ENCODE results near the gene ARG2. TPM values are rescaled to one million over a fixed set of nuclear protein-coding genes. Genes with fewer than 3 reads are reported as not detected.

ARG2 gene
- total RNA-seq, 1 experiment from 2014 or later = 35.6 TPM

GRCh38 chr14:67609642-67610310 lies 9.9 kb upstream of the ARG2 start:
- CTCF ChIA-PET = no interaction called here
- no TSS peak for BruUV-seq (replicated peaks)
- no peaks in the 10 kb centered on the region for H3K4me1 ChIP-seq (ENCODE audit: insufficient read depth, low read length, poor library complexity, severe bottlenecking)
- DNase-seq (ENCODE audit: low spot score) = no peak
- no peak overlapping the region for H3K27ac ChIP-seq (ENCODE audit: low read depth, low read length, poor library complexity, severe bottlenecking)
- H3K9me3 ChIP-seq (ENCODE audit: low read depth, low read length, poor library complexity, severe bottlenecking) = no peaks in the 10 kb centered on the region
- POLR2A ChIA-PET (ENCODE audit: low non-redundant PET) = no interaction called here
- no peak overlapping the region for H3K4me3 ChIP-seq (ENCODE audit: low read depth, low read length, poor library complexity, severe bottlenecking)
- no peaks in the 10 kb centered on the region for H3K36me3 ChIP-seq (ENCODE audit: insufficient read depth, low read length, poor library complexity, severe bottlenecking)
- no peak for TF ChIP-seq EZH2 (IDR thresholded peaks at IDR 0.05; ENCODE audit: borderline replicate concordance, low read depth, low read length, poor library complexity, severe bottlenecking)
- TF ChIP-seq CTCF (conservative IDR thresholded peaks at IDR 0.05; ENCODE audit: low read depth, low read length) = no peak
- H3K27me3 ChIP-seq (replicated peaks; ENCODE audit: insufficient read depth, low read depth, low read length, poor library complexity) = no peaks in the 10 kb centered on the region
- intact Hi-C loops (cut with micrococcal nuclease; ENCODE audit: unreplicated experiment) = no loop called here

GRCh38 chr14:67610491-67610890 lies 9.2 kb upstream of the ARG2 start:
- ChIA-PET POLR2A (ENCODE audit: low non-redundant PET) (no interaction called here), CTCF (no interaction called here)
- no TSS peak for BruUV-seq (replicated peaks)
- Histone ChIP-seq H3K27me3 (replicated peaks; ENCODE audit: insufficient read depth, low read depth, low read length, poor library complexity) (no peaks in the 10 kb centered on the region), H3K27ac (ENCODE audit: low read depth, low read length, poor library complexity, severe bottlenecking) (no peak overlapping the region), H3K9me3 (ENCODE audit: low read depth, low read length, poor library complexity, severe bottlenecking) (no peaks in the 10 kb centered on the region), H3K36me3 (ENCODE audit: insufficient read depth, low read length, poor library complexity, severe bottlenecking) (no peaks in the 10 kb centered on the region), H3K4me1 (ENCODE audit: insufficient read depth, low read length, poor library complexity, severe bottlenecking) (no peaks in the 10 kb centered on the region), H3K4me3 (ENCODE audit: low read depth, low read length, poor library complexity, severe bottlenecking) (no peak overlapping the region)
- TF ChIP-seq EZH2 (IDR thresholded peaks at IDR 0.05; ENCODE audit: borderline replicate concordance, low read depth, low read length, poor library complexity, severe bottlenecking) (no peak), CTCF (conservative IDR thresholded peaks at IDR 0.05; ENCODE audit: low read depth, low read length) (no peak)
- intact Hi-C loops (cut with micrococcal nuclease; ENCODE audit: unreplicated experiment) = no loop called here
- no peak for DNase-seq (ENCODE audit: low spot score)

GRCh38 chr14:67618617-67619063 lies 1.1 kb upstream of the ARG2 start:
- H3K36me3 ChIP-seq (ENCODE audit: insufficient read depth, low read length, poor library complexity, severe bottlenecking) = no peaks in the 10 kb centered on the region
- peak; percentile 77 for TF ChIP-seq CTCF (conservative IDR thresholded peaks at IDR 0.05; ENCODE audit: low read depth, low read length)
- no peak for TF ChIP-seq EZH2 (IDR thresholded peaks at IDR 0.05; ENCODE audit: borderline replicate concordance, low read depth, low read length, poor library complexity, severe bottlenecking)
- DNase-seq (ENCODE audit: low spot score) = peak; percentile 90
- H3K4me3 ChIP-seq (ENCODE audit: low read depth, low read length, poor library complexity, severe bottlenecking) = no peak overlapping the region
- intact Hi-C loops (cut with micrococcal nuclease; ENCODE audit: unreplicated experiment) = loop anchor here (1.0 to 2.0 kb wide), 2 partner anchors 48 to 86 kb away; no protein-coding TSS in a partner anchor
- H3K27me3 ChIP-seq (replicated peaks; ENCODE audit: insufficient read depth, low read depth, low read length, poor library complexity) = no peaks in the 10 kb centered on the region
- CTCF ChIA-PET = interaction anchor here (0.6 to 2.4 kb wide), 5 partner anchors 37 to 86 kb away, joined by 3 to 27 read pairs (median 4); partner anchors contain the start of gene RDH11
- POLR2A ChIA-PET (ENCODE audit: low non-redundant PET) = interaction anchor here (0.9 kb wide), 1 partner anchor 48 kb away, joined by 4 read pairs; no protein-coding TSS in a partner anchor
- peaks cover 31% of the 10 kb centered on the region for H3K4me1 ChIP-seq (ENCODE audit: insufficient read depth, low read length, poor library complexity, severe bottlenecking)
- H3K27ac ChIP-seq (ENCODE audit: low read depth, low read length, poor library complexity, severe bottlenecking) = no peak overlapping the region
- no TSS peak for BruUV-seq (replicated peaks)
- no peaks in the 10 kb centered on the region for H3K9me3 ChIP-seq (ENCODE audit: low read depth, low read length, poor library complexity, severe bottlenecking)

Data from A673 (cell line).